Transverse colon (tissue), 4 donors: ENCODE results near the gene HAUS2. TPM values are rescaled to one million over a fixed set of nuclear protein-coding genes. Genes with fewer than 3 reads are reported as not detected.
A peak's percentile ranks its signal among the peaks of the same experiment; 100 is the strongest.

ENCODE experiments used
- DNase-seq: peaks from one replicate; pipeline ENCODE4 v3.0.0-alpha.2; 2019
- H3K27ac ChIP-seq, 4 donors: fragments of 200-600 bp; sonication (generic); 2 replicates each; pipeline ENCODE4 v1.5.1; 2016 to 2018; ENCODE audit warnings: inconsistent platforms in 4 of 4
- H3K27me3 ChIP-seq: fragments of 200-600 bp; sonication (generic); 2 replicates; pipeline ENCODE4 v1.5.1; 2017; ENCODE audit warnings: inconsistent platforms
- H3K36me3 ChIP-seq, 4 donors: fragments of 200-600 bp; sonication (generic); 2 replicates each; pipeline ENCODE4 v1.5.1; 2017 to 2019; ENCODE audit warnings: inconsistent platforms in 4 of 4
- H3K4me1 ChIP-seq, 4 donors: fragments of 200-600 bp; sonication (generic); 2 replicates each; pipeline ENCODE4 v1.5.1; 2017 to 2020; ENCODE audit warnings: inconsistent platforms in 4 of 4
- H3K4me3 ChIP-seq, 4 donors: fragments of 200-600 bp; sonication (generic); 1 replicate in 1 of 4; 2 replicates in 3 of 4; pipeline versions ENCODE4 v1.5.1 to v1.6.1; 2017 to 2019; ENCODE audit warnings: inconsistent platforms in 4 of 4
- H3K9me3 ChIP-seq, 2 donors: fragments of 200-600 bp; sonication (generic); 2 replicates each; pipeline ENCODE4 v1.5.1; 2017 to 2019; ENCODE audit warnings: inconsistent platforms in 2 of 2
- CTCF ChIP-seq, 5 experiments: fragments of 200-600 bp in 3 of 5; fragments of 450-650 bp in 2 of 5; sonication (generic) in 3 of 5; IDR thresholded peaks; 1 replicate in 2 of 5; 2 replicates in 3 of 5; pipeline ENCODE4 v1.5.1; 2016 to 2017; ENCODE audit warnings: antibody characterized with exemption in 5 of 5, inconsistent platforms in 3 of 5, mild to moderate bottlenecking in 2 of 5, moderate library complexity in 1 of 5
- EP300 ChIP-seq: sonication (generic); formaldehyde crosslinking; IDR thresholded peaks from one replicate; pipeline ENCODE4 v1.6.1; 2017; ENCODE audit warnings: antibody characterized with exemption, low read depth
- POLR2A ChIP-seq: fragments of 450-650 bp; IDR thresholded peaks from one replicate; pipeline ENCODE4 v1.6.1; 2016; ENCODE audit warnings: antibody characterized with exemption, mild to moderate bottlenecking, moderate library complexity
- POLR2AphosphoS5 ChIP-seq, 3 donors: sonication (generic); formaldehyde crosslinking; IDR thresholded peaks; one replicate each; pipeline ENCODE4 v1.6.1; 2016; ENCODE audit warnings: antibody characterized with exemption in 3 of 3
- WGBS, 2 donors: methylation state at CpG; one replicate each; pipeline ENCODE4 v1.1.5; 2018; ENCODE audit warnings: low coverage in 1 of 2; 5-methylcytosine and 5-hydroxymethylcytosine counted together
- in situ Hi-C, 4 donors: fragments of 200-750 bp; cut with MboI; loops; one replicate each; pipeline versions ENCODE4 v1.15.0 to v1.15.1; 2017; ENCODE audit warnings: low sequenced_read_pairs in 3 of 4, low pct_ligation_motif_present in 1 of 4, low pct_unique_long_range_greater_than_20kb in 1 of 4
- intact Hi-C: fragments of 100-400 bp; cut with DNase I; formaldehyde crosslinking; loops from one replicate; pipeline ENCODE4 v1.15.1; 2023; ENCODE audit warnings: low total_unique reads
- total RNA-seq, 4 donors: library from RNA; depleted of rRNA; stranded (reverse); fragments of >200 nt; gene quantifications; one replicate each; pipeline ENCODE4 v1.1.0, GENCODE V29; 2016

The HAUS2 gene
- total RNA-seq, 4 donors from 2014 or later, result 10.6 to 27.5 (median 13.6) TPM

GRCh38 chr15:42576040-42576594 lies 27.5 kb downstream of the HAUS2 start:
- WGBS, 2 donors, result 11 to 40% methylated on average over 5 to 16 of the region's 16 CpGs
- no peak for DNase-seq
- Histone ChIP-seq H3K27me3 (peaks cover 7% of the 10 kb centered on the region), H3K27ac (peak overlapping the region; percentile 87 to 95 (median 88)), H3K9me3 (no peaks in the 10 kb centered on the region), H3K4me3 (peak overlapping the region; percentile 50 to 80 (median 70)), H3K4me1 (peaks cover 9 to 38% (median 25%) of the 10 kb centered on the region in 4 donors), H3K36me3 (no peaks in the 10 kb centered on the region)
- in situ Hi-C loops, result no loop called here
- TF ChIP-seq EP300 (no peak), POLR2A (no peak), POLR2AphosphoS5 (IDR thresholded peaks at IDR 0.05) (no peak), CTCF (IDR thresholded peaks at IDR 0.05) (no peak)
- intact Hi-C loops, result no loop called here

GRCh38 chr15:42576776-42577175 lies 28.1 kb downstream of the HAUS2 start:
- peaks cover 11 to 42% (median 30%) of the 10 kb centered on the region in 4 donors for H3K4me1 ChIP-seq
- 50 to 73% methylated on average over 1 of the region's 1 CpG for WGBS, 2 donors

GRCh38 chr15:42577514-42578031 lies 28.9 kb downstream of the HAUS2 start:
- in situ Hi-C loops, result no loop called here
- no peaks in the 10 kb centered on the region for H3K36me3 ChIP-seq
- no peak overlapping the region for H3K4me3 ChIP-seq
- H3K4me1 ChIP-seq, result peaks cover 19 to 50% (median 37%) of the 10 kb centered on the region in 4 donors
- peaks cover 7% of the 10 kb centered on the region for H3K27me3 ChIP-seq
- no peak for TF ChIP-seq POLR2A
- no peak for TF ChIP-seq CTCF (IDR thresholded peaks at IDR 0.05)
- no peak for TF ChIP-seq EP300
- no peak for TF ChIP-seq POLR2AphosphoS5 (IDR thresholded peaks at IDR 0.05)
- peak overlapping the region; percentile 87 to 95 (median 88) for H3K27ac ChIP-seq
- DNase-seq, result no peak
- H3K9me3 ChIP-seq, result no peaks in the 10 kb centered on the region
- WGBS, 2 donors, result 25 to 67% methylated on average over 1 of the region's 1 CpG
- intact Hi-C loops, result no loop called here

More at GRCh38 chr15:42576776-42577175, 28.1 kb downstream of the HAUS2 start:
- no peaks in the 10 kb centered on the region for H3K9me3 ChIP-seq
- H3K27me3 ChIP-seq, result peaks cover 7% of the 10 kb centered on the region
- intact Hi-C loops, result no loop called here
- TF ChIP-seq POLR2A, result no peak
- TF ChIP-seq EP300, result no peak
- TF ChIP-seq POLR2AphosphoS5 (IDR thresholded peaks at IDR 0.05), result no peak
- no peak for TF ChIP-seq CTCF (IDR thresholded peaks at IDR 0.05)
- H3K36me3 ChIP-seq, result no peaks in the 10 kb centered on the region
- peak overlapping the region in 1 of 4 donors; percentile 74 for H3K4me3 ChIP-seq
- H3K27ac ChIP-seq, result peak overlapping the region; percentile 87 to 95 (median 88)
- in situ Hi-C loops, result no loop called here
- no peak for DNase-seq

- Histone ChIP-seq H3K36me3 (no peaks in the 10 kb centered on the region), H3K9me3 (no peaks in the 10 kb centered on the region), H3K27ac (no peak overlapping the region), H3K27me3 (peaks cover 7% of the 10 kb centered on the region), H3K4me1 (peaks cover 21 to 55% (median 41%) of the 10 kb centered on the region in 4 donors), H3K4me3 (no peak overlapping the region)
- intact Hi-C loops, result no loop called here
- TF ChIP-seq POLR2AphosphoS5 (IDR thresholded peaks at IDR 0.05) (no peak), CTCF (IDR thresholded peaks at IDR 0.05) (no peak), EP300 (no peak), POLR2A (no peak)
- in situ Hi-C loops, result no loop called here
- no peak for DNase-seq
- 79 to 87% methylated on average over 2 of the region's 2 CpGs for WGBS, 2 donors
Observed at GRCh38 chr15:42578984-42579537, 30.4 kb downstream of the HAUS2 start.
